Activated CD4-positive, alpha-beta memory T cell treated with anti-CD3 and anti-CD28 coated beads for 36 hours (primary cell): Measurements from ENCODE around the gene ZNF780A. TPM values are rescaled to one million over a fixed set of nuclear protein-coding genes. Genes with fewer than 3 reads are reported as not detected.

Source experiments
- CTCF ChIA-PET: fragments of 350-600 bp; sonication (Branson Sonifier 250); formaldehyde crosslinking; loops from one replicate; lab custom pipeline; 2021; ENCODE audit warnings: antibody characterized with exemption, inconsistent platforms; lab: Charles Lee
- POLR2A ChIA-PET: fragments of 350-600 bp; sonication (Branson Sonifier 250); formaldehyde crosslinking; loops from one replicate; lab custom pipeline; 2021; ENCODE audit warnings: antibody characterized with exemption; lab: Charles Lee
- DNase-seq: peaks from one replicate; pipeline ENCODE4 v3.0.0-alpha.2; 2020
- H3K27ac Mint-ChIP-seq: one replicate; pipeline ENCODE4 v1.8.0; 2021; ENCODE audit warnings: mixed read lengths
- H3K27me3 Mint-ChIP-seq: one replicate; pipeline ENCODE4 v1.8.0; 2021; ENCODE audit warnings: mixed read lengths
- H3K36me3 Mint-ChIP-seq: one replicate; pipeline ENCODE4 v1.8.0; 2021; ENCODE audit warnings: mixed read lengths
- H3K4me1 Mint-ChIP-seq: one replicate; pipeline ENCODE4 v1.8.0; 2021; ENCODE audit warnings: low read depth, mixed read lengths
- H3K4me3 Mint-ChIP-seq: one replicate; pipeline ENCODE4 v1.8.0; 2021; ENCODE audit warnings: mild to moderate bottlenecking, mixed read lengths
- H3K9me3 Mint-ChIP-seq: one replicate; pipeline ENCODE4 v1.8.0; 2021; ENCODE audit warnings: mixed read lengths
- intact Hi-C: fragments of 100-400 bp; cut with micrococcal nuclease; formaldehyde crosslinking; loops from one replicate; pipeline ENCODE4 v1.15.1; 2023
- total RNA-seq, 2 experiments: library from RNA; stranded (reverse); gene quantifications; one replicate each; pipeline ENCODE4 v1.2.3, GENCODE V29; 2021

Gene ZNF780A
- total RNA-seq, 2 experiments from 2014 or later = 17.2 to 17.3 TPM

DNA sequence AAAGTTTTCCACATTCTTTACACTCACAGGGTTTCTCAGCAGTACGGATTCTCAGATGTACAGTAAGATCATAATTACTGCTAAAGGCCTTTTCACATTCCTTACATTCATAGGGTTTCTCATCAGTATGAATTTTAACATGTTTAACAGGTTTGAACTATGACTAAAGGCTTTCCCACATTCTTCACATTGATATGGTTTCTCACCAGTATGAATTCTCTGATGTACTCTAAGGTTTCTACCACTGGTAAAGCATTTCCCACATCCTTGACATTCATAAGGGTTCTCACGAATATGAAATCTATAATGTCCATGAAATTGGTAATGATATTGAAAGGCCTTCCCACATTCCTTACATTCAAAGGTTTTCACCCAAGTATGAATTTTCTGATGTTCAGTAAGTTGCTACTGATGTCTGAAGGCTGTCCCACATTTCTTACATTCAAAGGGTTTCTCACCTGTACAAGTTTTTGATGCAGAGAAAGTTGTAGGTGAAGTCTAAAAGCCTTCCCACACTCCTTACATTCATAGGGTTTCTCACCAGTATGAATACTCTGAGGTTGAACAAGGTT, 56.7 kb downstream of the ZNF780A start:
- Mint-ChIP-seq H3K9me3 (peaks cover 80% of the 10 kb centered on the region), H3K27me3 (no peaks in the 10 kb centered on the region), H3K4me3 (no peak overlapping the region), H3K27ac (no peak overlapping the region), H3K4me1 (no peaks in the 10 kb centered on the region), H3K36me3 (peaks cover 45% of the 10 kb centered on the region)
- intact Hi-C loops = no loop called here
- no peak for DNase-seq
- CTCF ChIA-PET = no interaction called here
- POLR2A ChIA-PET = no interaction called here

DNA sequence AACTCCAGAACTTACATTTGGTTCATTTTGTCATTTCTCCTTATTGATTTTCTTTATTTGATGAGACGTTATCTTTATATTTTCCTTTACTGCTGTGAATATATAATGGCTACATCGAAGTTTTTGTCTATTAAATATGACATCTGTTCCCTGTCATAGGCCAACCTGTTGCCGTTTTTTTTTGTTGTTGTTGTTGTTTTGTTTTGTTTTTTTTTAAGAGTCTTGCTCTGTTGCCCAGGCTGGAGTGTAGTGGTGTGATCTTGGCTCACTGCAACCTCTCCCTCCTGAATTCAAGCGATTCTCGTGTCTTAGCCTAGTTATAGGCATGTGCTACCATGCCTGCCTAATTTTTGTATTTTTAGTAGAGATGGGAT, 64.2 kb downstream of the ZNF780A start:
- intact Hi-C loops = no loop called here
- no peaks in the 10 kb centered on the region for H3K27me3 Mint-ChIP-seq
- no peak overlapping the region for H3K27ac Mint-ChIP-seq
- H3K4me1 Mint-ChIP-seq = no peaks in the 10 kb centered on the region
- H3K36me3 Mint-ChIP-seq = peaks cover 45% of the 10 kb centered on the region
- no peak overlapping the region for H3K4me3 Mint-ChIP-seq
- DNase-seq = no peak
- peaks cover 78% of the 10 kb centered on the region for H3K9me3 Mint-ChIP-seq
- POLR2A ChIA-PET = no interaction called here
- CTCF ChIA-PET = no interaction called here

DNA sequence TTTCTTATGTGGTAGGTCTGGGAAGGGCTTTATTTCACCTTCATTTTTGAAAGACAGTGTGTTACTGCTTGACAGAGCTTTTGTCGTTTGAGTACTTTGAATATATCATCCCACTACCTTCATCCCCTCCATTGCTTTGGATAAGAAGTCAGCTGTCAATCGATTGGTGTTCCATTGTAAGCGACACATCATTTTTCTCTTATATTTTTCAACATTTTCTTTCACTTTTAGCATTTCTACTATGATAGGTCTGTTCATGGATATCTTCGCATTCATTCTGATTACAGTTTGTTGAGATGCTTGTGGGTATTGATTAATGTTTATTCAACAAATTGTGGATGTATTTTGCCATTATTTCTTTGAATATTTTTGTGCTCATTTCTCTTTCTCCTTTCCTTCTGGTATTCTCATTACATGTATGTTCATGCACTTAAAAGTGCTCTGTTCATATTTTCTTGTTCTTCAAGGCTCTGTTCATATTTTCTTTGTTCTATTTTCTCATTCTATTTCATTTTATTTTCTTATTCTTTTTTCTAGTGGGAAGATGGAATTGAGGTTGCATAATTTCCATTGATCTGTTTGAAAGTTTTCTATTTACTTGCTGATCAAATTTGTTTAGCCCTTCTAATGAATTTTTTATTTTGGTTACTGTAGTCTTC, 64.7 kb downstream of the ZNF780A start:
- Mint-ChIP-seq H3K9me3 (peaks cover 77% of the 10 kb centered on the region), H3K27ac (no peak overlapping the region), H3K4me3 (no peak overlapping the region), H3K4me1 (no peaks in the 10 kb centered on the region), H3K36me3 (peaks cover 44% of the 10 kb centered on the region), H3K27me3 (no peaks in the 10 kb centered on the region)
- CTCF ChIA-PET = no interaction called here
- POLR2A ChIA-PET = no interaction called here
- intact Hi-C loops = no loop called here
- no peak for DNase-seq

DNA sequence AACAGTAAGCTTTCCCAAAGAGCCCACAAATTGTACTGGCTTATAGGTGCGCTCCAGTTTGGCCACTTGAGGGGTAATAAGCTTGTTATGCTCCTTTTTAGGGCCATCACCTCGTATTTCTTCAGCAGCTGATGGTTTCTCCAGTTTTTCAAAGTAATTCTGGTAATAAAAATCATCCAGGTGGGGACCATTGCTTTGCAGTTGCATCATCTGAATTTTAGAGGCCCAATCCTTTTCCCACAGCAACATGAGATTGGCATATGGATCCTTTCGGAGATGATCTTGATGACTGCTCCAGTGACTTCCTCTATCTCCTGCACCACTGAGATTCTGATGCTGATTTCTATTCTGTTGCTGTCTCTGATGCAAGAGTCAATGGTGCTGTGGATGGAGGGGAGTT, 66.8 kb downstream of the ZNF780A start:
- DNase-seq = no peak
- ChIA-PET CTCF (no interaction called here), POLR2A (no interaction called here)
- Mint-ChIP-seq H3K4me3 (no peak overlapping the region), H3K36me3 (peaks cover 36% of the 10 kb centered on the region), H3K27ac (no peak overlapping the region), H3K4me1 (no peaks in the 10 kb centered on the region), H3K9me3 (peaks cover 77% of the 10 kb centered on the region), H3K27me3 (no peaks in the 10 kb centered on the region)
- intact Hi-C loops = no loop called here

Other genes with a start within 250 kb of the ZNF780A start
- 100 to 1,000 TPM; 579 to 589 TPM for gene FBL, start 244.6 kb downstream of the ZNF780A start, total RNA-seq
- gene FCGBP, start 156.3 kb downstream of the ZNF780A start, total RNA-seq = 1 to 10 TPM; 3.6 TPM
- 100 to 1,000 TPM; 105 to 107 TPM for gene PSMC4, start 119.8 kb downstream of the ZNF780A start, total RNA-seq
- 1 to 10 TPM; 4.2 to 5.5 TPM for gene ZNF546, start 93.9 kb downstream of the ZNF780A start, total RNA-seq
- 10 to 100 TPM; 11.8 to 13.9 TPM for gene ZNF780B, start 34.7 kb downstream of the ZNF780A start, total RNA-seq
- gene MAP3K10, start 100.5 kb upstream of the ZNF780A start, total RNA-seq = 10 to 100 TPM; 10.9 to 11.0 TPM
- gene TTC9B, start 127.4 kb upstream of the ZNF780A start, total RNA-seq = not detected
- not detected for gene CCNP, start 135.7 kb upstream of the ZNF780A start, total RNA-seq
- 100 to 1,000 TPM; 126 to 127 TPM for gene AKT2, start 194.4 kb upstream of the ZNF780A start, total RNA-seq